GM10847 (cell line): ENCODE measurements around the gene EVC2.

Source experiments
- POLR2A ChIP-seq: IDR thresholded peaks from 2 replicates; pipeline ENCODE4 v1.6.1; 2011; ENCODE audit not compliant: insufficient read length; ENCODE audit errors: extremely low read depth

Gene EVC2

DNA sequence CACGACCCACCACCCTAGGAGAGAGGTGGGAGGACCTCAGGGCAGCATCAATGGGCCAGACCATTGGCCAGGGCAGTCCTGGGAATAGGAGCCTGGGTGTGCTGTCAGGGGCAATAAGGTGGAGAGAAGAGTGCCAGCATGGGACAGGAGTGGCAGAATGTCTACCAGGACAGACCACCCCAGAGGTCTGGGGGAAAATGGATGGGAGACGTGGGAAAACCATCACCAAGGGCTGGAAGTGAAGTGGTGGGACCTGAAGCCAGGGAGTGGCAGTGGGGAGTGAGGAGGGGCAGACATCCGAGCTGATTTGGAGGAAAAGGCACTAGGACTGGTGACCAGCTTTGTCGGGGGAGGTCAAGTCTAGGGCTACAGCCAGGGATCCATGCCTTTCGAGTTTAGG, 993 bp downstream of the EVC2 start:
- no peak for TF ChIP-seq POLR2A

DNA sequence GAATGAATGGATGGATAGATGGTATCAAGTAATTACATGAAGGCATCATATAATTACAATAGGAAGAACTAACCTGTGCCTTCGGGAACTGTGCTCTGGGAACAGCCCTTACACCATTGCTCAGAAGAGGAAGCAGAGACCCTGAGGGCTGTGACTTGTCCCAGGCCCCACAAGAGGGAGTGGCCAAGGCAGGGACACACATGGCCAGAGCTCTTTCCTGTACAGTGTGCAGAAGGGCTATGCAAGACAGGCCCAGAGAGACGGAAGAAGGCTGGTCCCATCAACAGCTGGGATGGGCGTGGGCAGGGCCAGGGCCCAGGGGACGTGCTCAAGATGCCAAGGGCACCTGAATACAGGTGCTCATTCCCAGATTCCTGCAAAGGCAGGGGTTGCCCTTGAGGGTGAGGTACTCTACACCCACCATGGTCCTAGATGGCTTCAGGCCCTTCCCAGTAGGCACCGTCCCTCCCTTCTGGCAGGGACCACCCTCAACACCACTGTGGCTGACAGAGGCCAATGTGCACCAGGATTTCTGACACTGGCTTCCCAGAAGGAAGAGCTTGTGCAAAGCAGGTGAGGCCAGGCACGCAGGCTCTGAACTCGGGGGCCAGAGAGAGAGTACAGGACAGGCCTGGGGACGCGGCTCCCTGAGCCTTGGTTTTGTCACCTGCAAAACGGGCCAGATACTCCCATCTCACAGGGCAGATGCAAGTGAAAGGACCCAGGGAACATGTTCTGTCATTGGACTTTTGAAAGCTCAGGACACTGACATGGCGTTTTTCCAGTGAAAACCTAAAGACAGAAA, 1.7 kb downstream of the EVC2 start:
- no peak for TF ChIP-seq POLR2A

DNA sequence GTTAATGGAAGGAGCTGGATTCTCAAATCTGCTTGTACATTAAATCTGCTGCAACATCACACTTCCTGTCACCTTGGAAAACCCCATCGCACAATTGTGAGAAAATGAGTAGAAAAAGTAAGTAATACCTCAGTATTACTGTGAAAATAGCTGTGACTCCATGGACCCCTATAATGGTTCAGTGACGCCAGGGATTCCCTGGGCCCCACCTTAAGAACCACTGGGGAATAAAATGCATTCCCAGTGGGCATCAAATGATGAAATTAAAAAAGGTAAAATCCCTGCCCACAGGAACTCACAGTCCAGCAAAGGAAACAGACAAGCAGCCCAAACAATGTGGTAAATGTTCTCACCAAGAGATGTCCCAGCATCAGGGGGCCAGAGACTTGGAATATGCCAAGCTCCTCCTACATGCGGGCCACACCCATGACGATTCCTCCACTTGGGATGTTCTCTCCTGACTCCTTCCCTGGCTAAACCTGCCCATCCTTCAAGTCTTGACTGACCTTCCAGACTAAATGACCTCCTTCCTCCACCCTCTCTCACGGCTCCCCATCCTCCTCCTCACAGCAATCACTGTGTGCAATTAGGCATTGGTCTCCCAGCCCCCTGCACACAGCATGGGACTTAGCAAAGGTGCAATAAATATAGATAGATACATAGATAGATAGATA, 2.6 kb downstream of the EVC2 start:
- no peak for TF ChIP-seq POLR2A

DNA sequence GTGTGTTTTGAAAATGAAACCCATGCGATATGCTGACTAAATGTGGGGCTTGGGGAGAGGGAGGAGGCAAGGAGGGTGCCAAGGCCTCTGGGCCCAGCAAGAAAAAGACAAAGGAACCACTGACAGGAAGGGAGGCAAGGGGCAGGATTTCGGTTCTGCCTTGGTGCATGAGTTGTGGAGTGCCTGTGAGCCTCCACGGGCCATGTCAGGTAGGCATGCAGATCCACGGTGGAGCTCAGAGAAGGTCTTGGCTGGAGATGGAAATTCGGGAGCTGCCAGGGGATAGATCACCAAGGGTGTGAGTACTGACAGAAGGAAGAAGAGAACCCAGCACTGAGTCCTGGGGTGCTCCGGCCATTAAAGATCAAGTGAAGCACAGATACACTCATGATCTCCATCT, 4.1 kb downstream of the EVC2 start:
- no peak for TF ChIP-seq POLR2A

DNA sequence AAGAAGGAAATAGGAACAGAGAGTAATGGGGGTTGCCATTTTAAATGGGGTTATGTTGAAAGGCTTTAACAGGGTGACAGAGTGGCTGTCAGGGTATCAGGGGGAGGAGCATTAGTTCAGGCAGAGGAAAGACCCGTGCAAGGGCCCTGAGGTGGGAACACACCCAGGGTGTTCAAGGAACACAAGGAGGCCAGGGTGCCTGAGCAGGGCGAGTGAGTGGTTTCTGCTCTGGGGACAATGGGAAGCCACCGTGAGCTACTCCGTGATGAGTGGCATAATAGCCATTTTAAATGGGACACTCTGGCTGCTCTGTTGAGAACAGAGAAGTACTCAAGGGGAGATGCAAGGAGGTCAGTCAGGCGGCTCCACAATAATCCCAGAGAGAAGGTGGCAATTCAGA, 4.5 kb downstream of the EVC2 start:
- TF ChIP-seq POLR2A: no peak

DNA sequence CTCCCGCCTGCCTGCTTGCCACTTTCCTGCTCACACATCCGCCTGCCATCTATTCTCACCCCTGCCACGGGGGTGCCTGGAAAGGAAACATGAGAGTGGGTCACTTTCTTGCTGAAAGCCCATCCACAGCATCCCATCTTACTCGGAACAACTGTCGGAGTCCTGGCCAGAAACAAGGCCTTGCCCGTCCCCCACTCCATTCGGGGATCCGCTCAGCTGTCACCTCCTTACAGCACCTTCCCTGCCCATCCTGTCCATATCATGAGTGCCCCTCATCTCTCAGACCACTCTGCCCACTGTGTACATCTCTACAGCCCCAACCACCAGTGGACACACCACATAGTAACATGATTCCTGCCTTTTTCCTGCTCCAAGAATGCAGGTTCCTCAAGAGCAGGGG, 6.4 kb downstream of the EVC2 start:
- TF ChIP-seq POLR2A: no peak

DNA sequence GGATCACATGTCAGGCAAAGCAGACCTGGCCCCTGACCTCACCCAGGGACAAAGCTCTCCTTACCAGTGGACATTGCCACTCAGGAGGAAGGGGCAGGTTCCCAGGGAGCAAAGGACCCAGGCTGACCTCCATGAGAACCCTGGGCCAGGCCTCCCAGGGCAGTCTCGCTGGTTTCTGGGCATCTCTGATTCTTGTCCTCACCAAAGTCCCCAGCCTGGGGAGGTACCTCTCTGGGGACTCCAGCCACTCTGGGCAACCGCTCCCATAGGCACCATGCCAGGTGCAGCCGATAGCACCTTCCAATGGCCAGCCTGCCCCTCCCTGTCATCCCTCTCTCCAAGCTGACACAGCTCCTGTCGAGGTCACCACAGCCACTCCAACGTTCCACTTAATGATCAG, 7.9 kb downstream of the EVC2 start:
- TF ChIP-seq POLR2A: no peak

DNA sequence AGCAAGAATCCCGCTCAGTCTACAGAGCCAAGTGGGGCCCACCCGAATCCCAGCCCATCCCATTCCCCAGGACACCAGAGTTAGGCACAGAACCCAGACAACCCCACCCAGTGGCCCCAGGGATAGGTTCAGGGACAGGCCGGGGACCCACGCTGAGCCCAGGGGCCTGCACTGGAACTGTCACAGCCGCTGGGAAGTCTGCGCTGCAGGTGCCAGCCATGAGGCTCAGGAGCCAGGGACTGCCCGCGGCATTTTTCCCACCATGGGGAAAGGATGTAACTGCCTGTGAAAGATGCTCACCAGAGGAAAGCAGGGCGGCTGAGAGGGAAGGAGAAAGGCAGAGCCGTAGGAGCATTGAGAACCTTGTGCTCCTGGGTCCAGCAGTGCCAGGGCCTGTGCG, 12.0 kb downstream of the EVC2 start:
- no peak for TF ChIP-seq POLR2A

DNA sequence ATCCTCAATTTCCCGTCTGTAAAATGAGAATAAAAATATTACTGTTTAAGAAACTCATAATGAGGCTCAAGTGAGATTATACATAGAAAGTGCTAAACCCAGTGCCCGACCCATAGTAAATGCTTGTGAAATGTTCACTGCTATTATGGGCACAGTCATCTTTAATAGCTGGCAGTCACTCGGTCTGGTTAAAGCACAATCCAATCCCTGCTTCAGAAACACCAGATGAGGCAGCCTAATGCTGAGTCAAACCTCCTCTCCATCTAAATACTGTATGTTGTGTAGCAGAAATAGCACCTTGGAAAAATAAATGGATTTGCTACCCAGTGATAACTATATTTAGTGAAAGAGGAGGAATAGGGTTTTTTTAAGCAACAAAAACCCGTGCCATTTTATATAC, 14.5 kb downstream of the EVC2 start:
- TF ChIP-seq POLR2A: no peak

DNA sequence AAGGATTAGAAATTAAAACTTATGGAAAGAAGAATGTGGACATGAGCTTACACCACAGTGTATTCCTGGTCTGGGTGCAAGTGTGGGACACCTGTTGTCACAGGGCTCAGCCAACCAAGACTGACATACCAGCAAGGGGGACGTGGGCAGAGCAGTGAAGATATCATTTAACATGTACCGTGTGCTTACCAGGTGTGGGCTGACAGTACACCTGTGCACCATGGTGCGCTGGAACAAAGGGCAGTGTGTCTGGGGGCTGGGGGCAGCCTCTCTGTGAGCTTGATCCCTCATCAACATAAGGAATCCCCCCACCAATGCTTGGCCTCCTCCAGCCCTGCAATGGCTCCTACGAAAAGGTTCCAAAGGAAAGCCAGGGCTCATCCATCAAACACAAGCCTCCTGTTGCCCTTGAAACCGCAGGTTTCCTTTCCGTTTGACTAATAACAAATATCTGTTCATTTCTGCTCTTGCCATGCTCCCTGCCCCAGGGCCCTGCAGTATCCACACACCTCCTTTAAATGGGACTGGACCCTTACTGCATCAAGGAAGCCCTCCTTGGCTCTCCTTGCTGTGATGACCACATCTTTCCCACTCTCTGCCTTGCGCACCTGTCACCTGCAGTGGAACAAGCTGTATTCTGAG, 16.7 kb downstream of the EVC2 start:
- TF ChIP-seq POLR2A: no peak

DNA sequence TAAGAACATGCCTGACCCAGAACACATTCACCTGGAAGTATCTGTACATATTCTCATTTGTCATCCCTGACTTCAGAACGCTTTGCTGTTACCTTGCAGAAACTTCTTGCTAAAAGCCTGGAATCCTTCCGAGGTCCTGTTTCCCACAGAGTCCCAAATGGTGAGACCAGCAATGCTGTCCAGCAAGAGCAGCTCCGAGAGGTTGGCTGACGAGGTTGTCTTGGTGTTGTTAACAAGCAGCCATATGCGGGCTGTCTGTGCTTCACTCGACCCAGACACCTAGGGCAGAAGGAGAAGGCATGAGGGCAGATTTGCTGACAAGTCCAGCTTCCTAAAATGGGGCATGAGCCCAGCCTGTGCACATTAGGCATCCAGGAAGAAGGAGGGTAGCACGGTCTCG, 19.3 kb downstream of the EVC2 start:
- TF ChIP-seq POLR2A: no peak

DNA sequence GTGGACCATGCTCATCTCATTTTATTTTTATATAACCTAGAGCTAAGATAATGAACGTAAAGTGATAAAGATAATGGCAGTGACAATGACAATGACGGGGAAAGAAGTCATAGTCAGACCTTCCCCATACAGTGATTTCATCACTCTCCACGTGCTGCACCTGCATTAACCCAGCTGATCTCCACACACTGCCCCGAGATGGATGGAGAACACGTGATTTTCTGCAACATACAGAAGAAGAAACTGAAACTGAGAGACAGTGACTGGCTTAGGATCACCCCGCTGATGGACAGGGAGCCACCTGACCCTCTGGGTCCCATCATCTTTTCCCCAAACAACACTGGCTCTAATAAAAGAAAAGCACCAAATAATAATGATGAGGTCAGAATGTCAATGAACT, 22.0 kb downstream of the EVC2 start:
- TF ChIP-seq POLR2A: no peak

DNA sequence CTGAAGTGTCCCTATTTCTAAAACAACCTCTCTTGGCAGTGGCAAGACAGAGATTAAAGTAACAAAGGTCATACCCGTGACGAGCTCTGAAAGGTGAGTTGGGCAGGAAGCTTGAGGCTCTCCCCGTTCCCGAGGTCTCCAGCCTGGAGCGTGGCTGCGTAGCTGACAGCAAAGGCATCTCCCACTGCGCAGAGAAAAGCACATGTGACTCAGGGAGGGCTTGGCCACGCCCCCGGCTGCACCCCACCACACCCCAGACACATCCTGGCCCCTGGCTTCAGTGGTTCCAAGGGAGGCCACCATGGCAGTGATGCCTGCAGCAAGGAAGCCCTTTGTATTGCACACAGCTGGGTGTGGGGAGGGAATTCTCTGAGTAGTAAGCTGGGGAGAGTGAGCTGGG, 23.1 kb downstream of the EVC2 start:
- TF ChIP-seq POLR2A: no peak

DNA sequence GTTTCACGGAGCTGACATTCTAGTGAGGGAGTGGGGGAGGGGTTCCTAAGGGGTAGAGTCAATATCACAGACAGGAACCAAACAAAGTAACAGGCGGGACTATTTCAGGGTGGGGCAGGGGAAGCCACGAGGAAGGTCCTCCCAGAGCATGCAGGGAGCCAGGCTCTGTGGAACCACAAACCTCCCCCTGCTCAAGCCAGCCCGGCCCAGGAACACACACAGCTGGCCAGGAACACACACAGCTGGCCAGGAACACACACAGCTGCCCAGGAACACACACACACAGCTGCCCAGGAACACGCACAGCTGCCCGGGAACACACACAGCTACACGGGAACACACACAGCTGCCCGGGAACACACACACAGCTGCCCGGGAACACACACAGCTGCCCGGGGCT, 24.8 kb downstream of the EVC2 start:
- TF ChIP-seq POLR2A: no peak

DNA sequence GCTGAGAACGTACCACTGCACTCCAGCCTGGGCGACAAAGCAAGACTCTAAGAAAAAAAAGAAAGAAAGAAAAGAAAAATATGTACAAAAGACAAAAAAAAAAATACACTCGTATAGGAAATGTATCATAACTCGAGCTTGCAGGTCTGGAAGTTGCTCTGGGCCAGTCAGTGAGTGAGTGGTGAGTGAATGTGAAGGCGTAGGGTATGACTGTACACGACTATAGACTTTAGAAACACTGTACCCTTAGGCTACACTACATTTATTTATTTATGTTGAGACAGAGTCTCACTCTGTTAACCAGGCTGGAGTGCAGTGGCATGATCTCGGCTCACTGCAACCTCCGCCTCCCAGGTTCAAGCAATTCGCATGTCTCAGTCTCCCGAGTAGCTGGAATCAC, 29.4 kb downstream of the EVC2 start:
- no peak for TF ChIP-seq POLR2A

DNA sequence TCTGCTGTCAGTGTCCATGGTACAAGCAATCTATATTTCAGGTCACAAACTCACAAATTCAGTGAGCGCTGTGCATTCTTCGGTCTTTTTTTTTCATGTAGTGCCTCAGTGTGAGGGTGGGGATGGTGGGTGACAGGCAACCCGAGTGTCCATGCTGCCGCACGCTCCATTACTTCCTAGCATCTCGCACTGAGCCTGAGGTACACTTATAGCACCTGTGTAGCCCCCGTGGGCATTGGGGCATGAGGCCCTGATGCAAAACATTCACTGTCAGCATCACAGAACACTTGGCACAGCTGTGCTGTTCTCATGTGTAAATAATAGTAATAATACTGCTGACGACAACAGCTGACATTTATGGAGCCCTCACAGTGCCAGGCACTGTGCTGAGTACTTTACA, 31.6 kb downstream of the EVC2 start:
- no peak for TF ChIP-seq POLR2A
